DND-41 (cell line): Measurements from ENCODE around the gene EVL.

Source experiments
- ATAC-seq: fragments of 200-7000 bp; cut with Tn5 transposase; 3 replicates; pipeline ENCODE4 v1.9.1; 2021; ENCODE audit warnings: low read depth; ENCODE audit not compliant: insufficient read depth
- DNase-seq: peaks from one replicate; pipeline ENCODE4 v3.0.0-alpha.2; 2020
- H2AFZ ChIP-seq: 2 replicates; pipeline ENCODE4 v1.6.0; 2012; ENCODE audit warnings: low read depth, low read length
- H3K27ac ChIP-seq: 2 replicates; pipeline ENCODE4 v1.5.1; 2012; ENCODE audit warnings: low read length, inconsistent platforms
- H3K27me3 ChIP-seq: fragments of 200-600 bp; sonication (generic); 2 replicates; pipeline ENCODE4 v1.6.0; 2012; ENCODE audit warnings: low read length, mild to moderate bottlenecking, inconsistent platforms; ENCODE audit not compliant: insufficient read depth, poor library complexity
- H3K36me3 ChIP-seq: 2 replicates; pipeline ENCODE4 v1.5.1; 2012; ENCODE audit warnings: low read length, inconsistent platforms; ENCODE audit not compliant: insufficient read depth
- H3K4me1 ChIP-seq: 2 replicates; pipeline ENCODE4 v1.5.1; 2012; ENCODE audit warnings: mild to moderate bottlenecking, low read length; ENCODE audit not compliant: insufficient read depth
- H3K4me2 ChIP-seq: 2 replicates; pipeline ENCODE4 v1.6.0; 2012; ENCODE audit warnings: mild to moderate bottlenecking, moderate library complexity, low read length, inconsistent platforms; ENCODE audit not compliant: insufficient read depth
- H3K4me3 ChIP-seq, 2 experiments: fragments of 200-600 bp in 1 of 2; shearing (Covaris generic) in 1 of 2; 2 replicates each; pipeline ENCODE4 v1.5.1; 2012 to 2016; ENCODE audit warnings: inconsistent platforms in 2 of 2, low read length in 2 of 2, mild to moderate bottlenecking in 2 of 2, low read depth in 1 of 2, moderate library complexity in 1 of 2
- H3K79me2 ChIP-seq: 2 replicates; pipeline ENCODE4 v1.6.0; 2012; ENCODE audit warnings: low read length, inconsistent platforms; ENCODE audit not compliant: insufficient read depth
- H3K9ac ChIP-seq: 2 replicates; pipeline ENCODE4 v1.6.0; 2012; ENCODE audit warnings: low read depth, mild to moderate bottlenecking, inconsistent platforms, low read length, moderate library complexity
- H3K9me3 ChIP-seq: 2 replicates; pipeline ENCODE4 v1.5.1; 2012; ENCODE audit warnings: low read length, moderate library complexity, mild to moderate bottlenecking, inconsistent platforms; ENCODE audit not compliant: insufficient read depth, severe bottlenecking
- H4K20me1 ChIP-seq: 2 replicates; pipeline ENCODE4 v1.6.0; 2012; ENCODE audit warnings: low read length; ENCODE audit not compliant: insufficient read depth
- CTCF ChIP-seq: IDR thresholded peaks from 2 replicates; pipeline ENCODE4 v1.5.1; 2012; ENCODE audit warnings: borderline replicate concordance, low read length, moderate library complexity, mild to moderate bottlenecking; ENCODE audit not compliant: poor library complexity, severe bottlenecking; ENCODE audit errors: extremely low read depth
- EZH2 ChIP-seq: IDR thresholded peaks from 3 replicates; pipeline ENCODE4 v1.6.1; 2012; ENCODE audit warnings: borderline replicate concordance, low read depth, mild to moderate bottlenecking, moderate library complexity, low read length, inconsistent platforms; ENCODE audit not compliant: severe bottlenecking

The EVL gene

GRCh38 chr14:100187247-100187833, 122.1 kb downstream of the EVL start:
- Histone ChIP-seq H3K4me2 (no peak overlapping the region), H4K20me1 (no peaks in the 10 kb centered on the region), H3K4me1 (peaks cover 15% of the 10 kb centered on the region), H3K36me3 (0 out of 2 replicates have a peak, but pooled peaks cover 4% of the 10 kb centered on the region), H3K9ac (no peak overlapping the region), H3K4me3 (no peak overlapping the region), H3K27me3 (no peaks in the 10 kb centered on the region), H3K27ac (no peak overlapping the region), H3K79me2 (peaks cover 8% of the 10 kb centered on the region), H3K9me3 (no peaks in the 10 kb centered on the region), H2AFZ (no peak overlapping the region)
- no peak for TF ChIP-seq CTCF
- TF ChIP-seq EZH2: no peak
- ATAC-seq (no peak; the same call in 2 of the 3 replicates), DNase-seq (no peak)

GRCh38 chr14:100188392-100189030, 123.3 kb downstream of the EVL start:
- Histone ChIP-seq H3K9ac (no peak overlapping the region), H3K9me3 (no peaks in the 10 kb centered on the region), H3K4me3 (no peak overlapping the region), H3K27me3 (no peaks in the 10 kb centered on the region), H4K20me1 (no peaks in the 10 kb centered on the region), H3K27ac (no peak overlapping the region), H3K36me3 (0 out of 2 replicates have a peak, but pooled peaks cover 4% of the 10 kb centered on the region), H2AFZ (no peak overlapping the region), H3K4me2 (no peak overlapping the region; the same call in 1 of the 2 replicates), H3K79me2 (peaks cover 11% of the 10 kb centered on the region), H3K4me1 (peaks cover 23% of the 10 kb centered on the region)
- ATAC-seq (no peak), DNase-seq (no peak)
- no peak for TF ChIP-seq EZH2
- no peak for TF ChIP-seq CTCF

GRCh38 chr14:100190126-100190525, 124.9 kb downstream of the EVL start:
- Histone ChIP-seq H3K27me3 (no peaks in the 10 kb centered on the region), H3K79me2 (peaks cover 11% of the 10 kb centered on the region), H4K20me1 (no peaks in the 10 kb centered on the region), H3K4me3 (no peak overlapping the region), H2AFZ (no peak overlapping the region), H3K9me3 (no peaks in the 10 kb centered on the region), H3K36me3 (0 out of 2 replicates have a peak, but pooled peaks cover 4% of the 10 kb centered on the region), H3K4me1 (peaks cover 25% of the 10 kb centered on the region), H3K9ac (no peak overlapping the region), H3K4me2 (no peak overlapping the region), H3K27ac (no peak overlapping the region; the same call in 1 of the 2 replicates)
- no peak for DNase-seq
- no peak for TF ChIP-seq CTCF
- TF ChIP-seq EZH2: no peak
- no peak for ATAC-seq
